Keratinocyte (primary cell): ENCODE data around the gene LRGUK. TPM values are rescaled to one million over a fixed set of nuclear protein-coding genes. Genes with fewer than 3 reads are reported as not detected.
A peak's percentile ranks its signal among the peaks of the same experiment; 100 is the strongest.

ENCODE experiments used
- DNase-seq: peaks from one replicate; pipeline ENCODE4 v3.0.0-alpha.2; 2011; ENCODE audit warnings: low read depth, missing footprints, low spot score
- FAIRE-seq: peaks from 2 replicates; lab custom pipeline; 2011; peaks lifted over from hg19 to GRCh38; lab: Jason Lieb, UNC
- H2AFZ ChIP-seq: 2 replicates; pipeline ENCODE4 v1.6.0; 2012; ENCODE audit warnings: low read length, control low read depth, inconsistent platforms; ENCODE audit not compliant: control insufficient read depth
- H3K27ac ChIP-seq: 2 replicates; pipeline ENCODE4 v1.5.1; 2011; ENCODE audit warnings: low read length; ENCODE audit not compliant: control insufficient read depth, insufficient read depth
- H3K27me3 ChIP-seq: 3 replicates; pipeline ENCODE4 v1.6.0; 2011; ENCODE audit warnings: low read length; ENCODE audit not compliant: control insufficient read depth, insufficient read depth; ENCODE audit errors: extremely low read depth
- H3K36me3 ChIP-seq, 2 experiments: 2 replicates in 1 of 2; 3 replicates in 1 of 2; pipeline ENCODE4 v1.5.1; 2011; ENCODE audit warnings: low read length in 2 of 2, mild to moderate bottlenecking in 1 of 2; ENCODE audit not compliant: control insufficient read depth in 2 of 2, insufficient read depth in 2 of 2; ENCODE audit errors: extremely low read depth in 1 of 2
- H3K4me1 ChIP-seq: 3 replicates; pipeline ENCODE4 v1.5.1; 2011; ENCODE audit warnings: low read length; ENCODE audit not compliant: control insufficient read depth, insufficient read depth; ENCODE audit errors: extremely low read depth
- H3K4me2 ChIP-seq: 3 replicates; pipeline ENCODE4 v1.6.0; 2011; ENCODE audit warnings: low read depth, low read length; ENCODE audit not compliant: control insufficient read depth, insufficient read depth; ENCODE audit errors: extremely low read depth
- H3K4me3 ChIP-seq, 3 experiments: fragments of 200-600 bp in 1 of 3; sonication (generic) in 1 of 3; 2 replicates in 2 of 3; 3 replicates in 1 of 3; pipeline ENCODE4 v1.5.1; 2011 to 2016; ENCODE audit warnings: low read length in 3 of 3, mild to moderate bottlenecking in 3 of 3, control low read depth in 2 of 3, inconsistent platforms in 1 of 3, low read depth in 1 of 3, mixed read lengths in 1 of 3, mixed run types in 1 of 3, moderate library complexity in 1 of 3; ENCODE audit not compliant: control insufficient read depth in 2 of 3, insufficient read depth in 2 of 3; ENCODE audit errors: extremely low read depth in 1 of 3
- H3K79me2 ChIP-seq: 2 replicates; pipeline ENCODE4 v1.6.0; 2012; ENCODE audit warnings: low read length; ENCODE audit not compliant: control insufficient read depth, insufficient read depth
- H3K9ac ChIP-seq: 3 replicates; pipeline ENCODE4 v1.6.0; 2011; ENCODE audit warnings: low read length; ENCODE audit not compliant: control insufficient read depth, insufficient read depth; ENCODE audit errors: extremely low read depth
- H3K9me1 ChIP-seq: 3 replicates; pipeline ENCODE4 v1.6.0; 2011; ENCODE audit warnings: low read length; ENCODE audit not compliant: control insufficient read depth, insufficient read depth; ENCODE audit errors: extremely low read depth
- H3K9me3 ChIP-seq: 2 replicates; pipeline ENCODE4 v1.5.1; 2012; ENCODE audit warnings: low read depth, low read length; ENCODE audit not compliant: control insufficient read depth
- H4K20me1 ChIP-seq: 3 replicates; pipeline ENCODE4 v1.6.0; 2011; ENCODE audit warnings: low read length; ENCODE audit not compliant: control insufficient read depth, insufficient read depth; ENCODE audit errors: extremely low read depth
- CTCF ChIP-seq, 3 experiments: IDR thresholded peaks in 1 of 3; conservative IDR thresholded peaks in 1 of 3; optimal IDR thresholded peaks in 1 of 3; 2 replicates in 2 of 3; 3 replicates in 1 of 3; pipeline versions ENCODE3 to v1.5.1; 2011; ENCODE audit warnings: low read length in 3 of 3, mild to moderate bottlenecking in 3 of 3, moderate library complexity in 2 of 3, control low read depth in 1 of 3, inconsistent platforms in 1 of 3; ENCODE audit not compliant: insufficient read depth in 2 of 3; ENCODE audit errors: extremely low read depth in 1 of 3
- EZH2 ChIP-seq: IDR thresholded peaks from one replicate; pipeline ENCODE4 v1.6.1; 2012; ENCODE audit warnings: inconsistent platforms, mild to moderate bottlenecking, low read length, moderate library complexity
- dilution Hi-C: fragments of 300-500 bp; cut with MboI; formaldehyde crosslinking; loops from one replicate; pipeline ENCODE4 v1.7.0; 2020; ENCODE audit warnings: low sequenced_read_pairs; ENCODE audit not compliant: extremely low pct_ligation_motif_present
- polyA plus RNA-seq, 5 experiments: library from polyadenylated mRNA; depleted of rRNA in 3 of 5; stranded (reverse) in 3 of 5; stranded (forward) in 1 of 5; unstranded in 1 of 5; fragments of >200 nt; gene quantifications; 1 replicate in 1 of 5; 2 replicates in 3 of 5; 3 replicates in 1 of 5; pipeline versions ENCODE4 v1.2.1 to v1.2.3, GENCODE V29; 2011 to 2012; ENCODE audit warnings: missing spikeins in 2 of 5, low read depth in 1 of 5, low replicate concordance in 1 of 5

LRGUK gene
- polyA plus RNA-seq, 1 donor (not counting 4 experiments of a cell fraction or from before 2014, with no cell fraction given): 0.50 TPM

- dilution Hi-C loops: no loop called here
- DNase-seq: peak; percentile 77
- Histone ChIP-seq H3K4me2 (peak overlapping the region; percentile 47), H3K4me1 (peaks cover 58% of the 10 kb centered on the region), H2AFZ (peak overlapping the region; percentile 34), H3K9ac (peak overlapping the region; percentile 24), H4K20me1 (no peaks in the 10 kb centered on the region), H3K9me3 (no peaks in the 10 kb centered on the region), H3K36me3 (no peaks in the 10 kb centered on the region), H3K27me3 (no peaks in the 10 kb centered on the region), H3K4me3 (no peak overlapping the region), H3K79me2 (no peaks in the 10 kb centered on the region), H3K27ac (peak overlapping the region; percentile 69), H3K9me1 (no peaks in the 10 kb centered on the region)
- TF ChIP-seq EZH2 (no peak), CTCF (optimal IDR thresholded peaks at IDR 0.05 in 1 of 3, IDR thresholded peaks at IDR 0.05 in 1 of 3, conservative IDR thresholded peaks at IDR 0.05 in 1 of 3; ENCODE audit: extremely low read depth in 1 of 3, insufficient read depth in 2 of 3, low read length in 3 of 3) (no peak)
- FAIRE-seq: peak; percentile 100
These were observed 57.6 kb downstream of the LRGUK start for GRCh38 chr7:134184767-134185166.

- H3K4me2 ChIP-seq: peak overlapping the region; percentile 6
- no peak for TF ChIP-seq EZH2
- TF ChIP-seq CTCF (optimal IDR thresholded peaks at IDR 0.05 in 1 of 3, IDR thresholded peaks at IDR 0.05 in 1 of 3, conservative IDR thresholded peaks at IDR 0.05 in 1 of 3; ENCODE audit: extremely low read depth in 1 of 3, insufficient read depth in 2 of 3, low read length in 3 of 3): no peak
- H3K27ac ChIP-seq: peak overlapping the region; percentile 69
- H3K27me3 ChIP-seq: no peaks in the 10 kb centered on the region
- no peaks in the 10 kb centered on the region for H3K9me3 ChIP-seq
- H4K20me1 ChIP-seq: no peaks in the 10 kb centered on the region
- H3K4me3 ChIP-seq: no peak overlapping the region
- no peak overlapping the region for H2AFZ ChIP-seq
- H3K36me3 ChIP-seq: no peaks in the 10 kb centered on the region
- DNase-seq (no peak), FAIRE-seq (peak; percentile 73)
- H3K4me1 ChIP-seq: peaks cover 58% of the 10 kb centered on the region
- no peaks in the 10 kb centered on the region for H3K79me2 ChIP-seq
- H3K9me1 ChIP-seq: no peaks in the 10 kb centered on the region
- dilution Hi-C loops: no loop called here
- H3K9ac ChIP-seq: no peak overlapping the region
These were observed 58.9 kb downstream of the LRGUK start for GRCh38 chr7:134186027-134186426.
